Hepatocyte (in vitro differentiated cells): ENCODE measurements around the gene CPS1.

Source experiments
- EZH2 ChIP-seq: fragments of 200-600 bp; sonication (generic); IDR thresholded peaks from 2 replicates; pipeline ENCODE4 v1.6.1; 2016; ENCODE audit warnings: antibody characterized with exemption, mild to moderate bottlenecking, borderline replicate concordance
- EZH2phosphoT487 ChIP-seq: fragments of 200-600 bp; sonication (generic); IDR thresholded peaks from one replicate; pipeline ENCODE4 v1.6.1; 2018; ENCODE audit warnings: antibody characterized with exemption, mild to moderate bottlenecking, low read depth, moderate library complexity; ENCODE audit not compliant: unreplicated experiment, severe bottlenecking
- TF ChIP-seq, protein P1 (sequence below): fragments of 200-600 bp; sonication (generic); IDR thresholded peaks from 2 replicates; pipeline ENCODE4 v1.5.1; 2016; ENCODE audit warnings: antibody characterized with exemption, mild to moderate bottlenecking; ENCODE audit not compliant: poor library complexity

DNA sequence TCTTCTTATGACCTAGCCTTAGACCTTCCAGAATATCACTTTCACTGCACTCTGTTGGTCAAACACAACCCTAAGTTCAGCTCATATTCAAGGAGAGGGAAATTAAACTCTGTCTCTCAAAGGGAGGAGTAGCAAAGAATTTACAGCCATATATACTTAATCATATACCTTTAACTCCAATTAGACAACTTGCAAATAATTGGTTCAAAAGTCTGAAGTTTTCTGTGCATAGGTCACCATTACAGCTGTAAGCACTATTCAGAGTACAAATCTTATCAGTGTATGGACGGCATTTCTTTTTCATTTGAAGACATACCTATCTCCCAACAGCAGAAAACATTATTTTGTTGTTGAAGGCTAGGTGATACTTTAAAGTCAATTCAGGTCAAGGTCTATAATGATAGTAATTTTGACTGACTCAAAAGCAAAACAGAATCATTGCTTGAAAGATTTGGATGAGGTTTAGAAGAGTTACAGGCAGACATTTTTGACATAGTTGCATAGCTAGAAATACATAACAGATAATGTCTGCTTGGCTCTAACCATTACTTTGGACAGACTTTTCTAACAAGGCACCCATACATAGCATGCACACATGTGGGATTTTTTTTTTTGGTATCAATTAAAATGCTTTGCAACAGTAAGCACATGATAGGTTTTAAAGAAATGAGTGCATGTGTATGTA is 131.5 kb downstream of the CPS1 start:
- TF ChIP-seq EZH2phosphoT487 (no peak), EZH2 (no peak)
- TF ChIP-seq, protein P1, sequence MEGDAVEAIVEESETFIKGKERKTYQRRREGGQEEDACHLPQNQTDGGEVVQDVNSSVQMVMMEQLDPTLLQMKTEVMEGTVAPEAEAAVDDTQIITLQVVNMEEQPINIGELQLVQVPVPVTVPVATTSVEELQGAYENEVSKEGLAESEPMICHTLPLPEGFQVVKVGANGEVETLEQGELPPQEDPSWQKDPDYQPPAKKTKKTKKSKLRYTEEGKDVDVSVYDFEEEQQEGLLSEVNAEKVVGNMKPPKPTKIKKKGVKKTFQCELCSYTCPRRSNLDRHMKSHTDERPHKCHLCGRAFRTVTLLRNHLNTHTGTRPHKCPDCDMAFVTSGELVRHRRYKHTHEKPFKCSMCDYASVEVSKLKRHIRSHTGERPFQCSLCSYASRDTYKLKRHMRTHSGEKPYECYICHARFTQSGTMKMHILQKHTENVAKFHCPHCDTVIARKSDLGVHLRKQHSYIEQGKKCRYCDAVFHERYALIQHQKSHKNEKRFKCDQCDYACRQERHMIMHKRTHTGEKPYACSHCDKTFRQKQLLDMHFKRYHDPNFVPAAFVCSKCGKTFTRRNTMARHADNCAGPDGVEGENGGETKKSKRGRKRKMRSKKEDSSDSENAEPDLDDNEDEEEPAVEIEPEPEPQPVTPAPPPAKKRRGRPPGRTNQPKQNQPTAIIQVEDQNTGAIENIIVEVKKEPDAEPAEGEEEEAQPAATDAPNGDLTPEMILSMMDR = no peak
